K562 treated with DMSO at 1 percent for 24 hours (cell line): ENCODE data around the gene BBS10. TPM values are rescaled to one million over a fixed set of nuclear protein-coding genes. Genes with fewer than 3 reads are reported as not detected.

Source experiments
- total RNA-seq: library from RNA; unstranded; fragments of 300-600 nt; gene quantifications from 2 replicates; pipeline ENCODE4 v1.2.3, GENCODE V29; 2022; ENCODE audit warnings: low read depth; ENCODE audit not compliant: insufficient read depth

BBS10 gene
- total RNA-seq: 3.3 and 4.0 TPM in 2 replicates

DNA sequence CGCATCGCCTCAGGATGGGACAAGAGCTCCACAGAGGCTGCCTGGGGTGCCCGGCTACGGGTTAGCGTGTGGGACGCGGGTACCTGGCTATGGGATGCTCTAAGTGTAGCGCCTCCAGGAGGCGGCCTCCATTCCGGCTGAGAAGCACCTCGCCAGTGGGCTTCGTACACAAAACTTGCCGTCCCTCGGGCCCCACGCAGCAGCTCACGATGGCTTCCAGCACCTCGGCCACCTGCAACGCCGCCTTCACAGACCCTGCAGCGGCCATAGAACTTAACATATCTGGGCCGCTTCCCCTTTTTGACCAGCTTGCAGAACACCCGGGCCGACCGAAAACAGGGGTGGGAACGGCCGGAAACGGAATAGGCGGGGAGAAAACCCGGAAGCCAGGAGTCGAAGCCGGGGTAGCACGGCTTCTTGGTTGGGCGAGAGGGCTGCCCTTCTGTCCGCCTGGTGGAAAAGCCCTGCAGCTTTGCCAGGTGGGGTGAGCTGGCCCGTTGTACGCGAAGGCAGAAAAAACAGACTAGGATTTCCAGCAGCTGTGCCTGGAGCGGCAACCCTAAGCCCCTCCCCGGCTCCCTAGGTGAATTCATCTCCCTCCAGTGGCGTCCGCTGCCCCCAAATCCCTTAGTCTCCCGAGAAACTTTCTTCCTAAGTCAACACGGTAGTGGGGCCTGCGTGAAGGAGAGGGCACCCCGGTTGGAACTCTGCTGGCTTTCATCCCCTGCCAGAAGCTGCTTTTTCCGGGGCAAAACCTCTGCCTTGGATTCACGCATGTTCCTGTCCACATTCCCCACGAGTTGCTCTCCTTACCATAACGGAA is at the start of gene BBS10:
Gene BBS10 (minus strand): TSS at position 337 of the 823 bp plus-strand sequence. CDS start 57 bp downstream, at position 280.

Other genes with a start within 250 kb of the BBS10 start
- 32.5 and 48.7 TPM in 2 replicates for gene OSBPL8, start 211.4 kb upstream of the BBS10 start, total RNA-seq